HT1080 (cell line): ENCODE data around the gene TRERF1. TPM values are rescaled to one million over a fixed set of nuclear protein-coding genes. Genes with fewer than 3 reads are reported as not detected.

Experiments
- DNase-seq: peaks from one replicate; pipeline ENCODE4 v3.0.0-alpha.2; 2015; ENCODE audit warnings: low read depth
- total RNA-seq: library from RNA; depleted of rRNA; stranded (reverse); fragments of >200 nt; shearing (Covaris generic); gene quantifications from 2 replicates; pipeline ENCODE4 v1.2.3, GENCODE V29; 2014

The TRERF1 gene
- total RNA-seq, 1 experiment from 2014 or later = 11.4 TPM

GRCh38 chr6:42394881-42395620, 56.7 kb downstream of the TRERF1 start:
- no peak for DNase-seq

DNA sequence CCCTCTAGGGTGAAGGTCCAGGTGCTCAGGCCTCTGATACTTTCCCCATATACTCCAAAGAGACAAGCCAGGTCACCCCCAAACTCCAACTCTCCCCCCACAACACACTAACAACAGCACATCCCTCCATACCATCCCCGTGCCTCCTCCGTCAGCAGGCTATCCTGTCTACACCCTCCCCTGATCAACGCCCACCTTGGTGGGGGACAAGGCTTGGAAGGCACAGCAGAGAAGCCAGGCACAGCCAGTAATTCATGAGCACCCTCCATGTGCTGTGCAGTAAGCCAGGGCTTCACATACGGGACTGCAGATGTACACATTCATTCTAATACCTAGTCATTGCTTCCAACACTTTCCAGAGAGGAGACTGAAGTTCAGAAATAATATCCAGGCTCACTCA, 57.6 kb downstream of the TRERF1 start:
- DNase-seq = no peak

- no peak for DNase-seq
These were observed 58.4 kb downstream of the TRERF1 start for GRCh38 chr6:42393339-42393738.

DNA sequence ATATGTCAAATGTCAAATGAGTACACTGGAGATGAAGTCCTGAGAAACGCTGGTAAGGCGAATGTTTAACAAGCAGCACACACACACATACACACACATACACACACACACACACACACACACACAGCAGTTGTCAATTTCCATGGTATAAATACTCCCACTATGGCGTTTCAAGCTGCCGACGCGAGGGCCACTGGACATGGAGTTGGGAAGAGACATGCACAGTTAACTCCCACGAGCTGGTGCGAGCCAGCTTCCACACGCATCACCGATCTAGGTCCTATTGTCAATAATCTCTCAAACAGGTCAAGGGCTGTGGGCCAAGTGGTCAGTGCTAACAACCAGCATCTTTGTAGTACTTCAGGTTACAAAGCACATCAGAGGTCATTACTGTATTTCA, 58.9 kb downstream of the TRERF1 start:
- no peak for DNase-seq

GRCh38 chr6:42391441-42391840, 60.3 kb downstream of the TRERF1 start:
- DNase-seq = no peak

DNA sequence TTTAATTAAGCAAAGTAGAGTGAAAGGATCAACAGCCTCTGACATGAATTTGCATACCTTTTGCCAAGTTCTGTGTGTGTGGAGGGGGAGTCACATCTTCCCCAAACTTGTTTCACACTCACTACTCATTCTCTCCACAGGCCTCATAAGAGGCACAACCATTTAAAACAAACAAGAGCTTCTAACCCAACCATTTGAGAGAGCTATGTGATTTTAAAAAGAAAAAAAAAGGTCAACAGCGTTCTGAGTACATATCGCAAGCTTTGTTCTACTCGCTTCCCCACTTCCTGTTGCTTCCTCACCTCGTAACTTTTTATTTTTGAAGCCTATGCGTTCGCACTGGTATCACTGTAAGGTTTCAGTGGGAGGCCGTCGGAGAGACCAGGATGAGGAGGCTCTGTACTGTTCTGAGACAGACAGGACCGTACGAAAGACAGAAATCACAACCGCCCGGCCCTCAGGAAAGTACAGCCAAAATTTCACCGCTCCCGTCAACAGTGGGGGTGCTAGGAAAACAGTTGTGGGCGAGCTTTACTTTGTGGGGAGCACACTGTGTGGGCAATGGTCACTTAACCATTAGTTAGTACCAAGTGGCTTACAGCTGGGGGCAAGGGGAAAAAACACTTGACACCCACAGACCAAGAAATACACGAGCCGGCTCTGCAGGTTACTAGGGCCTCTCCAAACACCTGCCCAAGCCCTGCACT, 61.3 kb downstream of the TRERF1 start:
- no peak for DNase-seq

DNA sequence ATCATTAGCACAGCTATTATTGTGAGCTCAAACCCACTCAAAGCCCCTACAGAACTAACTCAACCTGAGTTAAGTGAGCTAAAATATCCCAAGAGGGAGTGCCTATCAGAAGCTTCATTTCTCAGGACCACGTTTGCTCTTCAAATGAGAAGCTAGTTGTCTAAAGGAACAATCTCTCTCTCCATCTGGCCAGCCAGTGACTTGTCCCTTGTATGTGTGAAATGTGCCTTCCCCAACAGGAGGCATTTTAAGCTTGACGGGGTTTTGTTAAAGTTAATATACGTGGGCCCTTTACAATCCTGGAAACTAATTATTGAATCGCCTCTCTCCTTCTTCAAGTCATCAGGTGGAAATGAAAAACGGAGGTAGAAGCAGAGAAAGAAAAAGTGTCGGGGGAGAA, 62.0 kb downstream of the TRERF1 start:
- no peak for DNase-seq

- no peak for DNase-seq
These were observed 63.7 kb downstream of the TRERF1 start for GRCh38 chr6:42388046-42388445.

GRCh38 chr6:42387336-42387735, 64.4 kb downstream of the TRERF1 start:
- DNase-seq = peak; percentile 17

DNA sequence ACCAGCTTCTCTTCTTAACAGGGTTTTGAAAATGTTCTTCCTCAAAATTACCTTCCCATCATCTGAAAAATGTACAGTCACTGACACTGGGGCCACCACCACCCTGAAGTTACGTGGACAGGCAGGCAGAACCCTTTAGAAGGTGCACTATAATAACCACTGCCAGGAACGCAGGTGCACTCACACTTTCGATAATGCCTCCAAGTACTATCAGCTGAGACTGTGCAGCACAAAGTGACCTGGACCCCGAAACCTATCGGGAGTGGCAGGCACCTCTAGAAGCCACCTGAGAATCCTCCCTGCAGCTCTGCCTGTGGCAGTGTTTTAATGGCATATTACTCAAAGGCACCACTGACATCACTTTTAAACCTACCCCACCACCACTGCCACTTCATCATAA, 66.4 kb downstream of the TRERF1 start:
- DNase-seq = no peak

GRCh38 chr6:42383421-42384205, 68.1 kb downstream of the TRERF1 start:
- DNase-seq = no peak

DNA sequence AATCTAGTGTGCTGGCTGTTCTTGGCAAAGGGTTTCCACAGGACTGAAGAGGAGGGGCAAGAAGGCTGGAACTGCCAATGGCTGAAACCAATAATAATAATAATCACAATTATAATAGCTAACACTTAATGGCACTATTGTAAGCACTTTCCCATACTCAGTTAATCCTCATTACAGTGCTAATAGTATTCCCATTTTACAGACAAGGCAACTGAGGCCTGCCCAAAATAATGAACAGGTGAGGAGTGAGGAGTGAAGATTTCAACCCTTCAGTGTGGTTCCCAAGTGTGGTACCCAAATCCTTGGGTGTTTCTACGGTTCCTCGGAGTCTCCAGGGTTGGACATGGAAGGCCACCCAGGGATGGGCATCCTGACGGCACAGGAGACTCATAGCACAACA, 69.9 kb downstream of the TRERF1 start:
- no peak for DNase-seq

DNA sequence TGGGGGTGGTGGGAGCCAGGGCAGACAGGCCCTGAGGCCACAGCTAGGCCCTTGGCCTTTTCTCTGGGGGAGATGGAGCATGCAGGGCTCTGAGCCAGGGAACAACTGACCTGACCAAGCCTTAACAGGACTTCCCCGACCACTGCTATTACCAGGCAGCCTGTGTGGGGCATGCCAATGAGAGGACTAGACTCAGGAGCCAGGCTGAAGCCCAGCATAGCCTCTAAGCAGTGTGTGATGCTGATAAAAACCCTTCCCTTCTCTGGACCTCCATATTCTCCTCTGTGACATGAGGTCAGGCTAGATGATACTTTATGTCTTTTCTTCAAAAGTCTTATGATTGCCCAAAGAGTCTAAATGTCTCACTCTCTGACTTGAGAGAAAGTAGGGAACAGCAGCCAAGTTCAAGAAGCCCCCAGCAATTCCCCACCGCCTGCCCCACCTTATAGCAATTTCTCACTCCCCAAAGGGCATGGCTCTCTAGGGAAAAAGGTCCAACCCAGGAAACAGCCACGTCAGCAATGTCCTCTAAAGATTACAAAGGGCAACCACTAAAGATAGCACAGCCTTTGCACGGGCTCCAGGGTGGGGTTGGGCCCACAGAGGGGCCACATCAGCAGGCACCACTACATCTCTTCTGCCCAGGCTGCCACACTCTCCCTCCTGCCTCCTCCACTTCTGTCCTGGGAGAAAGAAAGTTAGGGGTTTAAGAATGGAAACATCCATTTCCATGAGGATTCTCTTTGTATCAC, 71.3 kb downstream of the TRERF1 start:
- no peak for DNase-seq

DNA sequence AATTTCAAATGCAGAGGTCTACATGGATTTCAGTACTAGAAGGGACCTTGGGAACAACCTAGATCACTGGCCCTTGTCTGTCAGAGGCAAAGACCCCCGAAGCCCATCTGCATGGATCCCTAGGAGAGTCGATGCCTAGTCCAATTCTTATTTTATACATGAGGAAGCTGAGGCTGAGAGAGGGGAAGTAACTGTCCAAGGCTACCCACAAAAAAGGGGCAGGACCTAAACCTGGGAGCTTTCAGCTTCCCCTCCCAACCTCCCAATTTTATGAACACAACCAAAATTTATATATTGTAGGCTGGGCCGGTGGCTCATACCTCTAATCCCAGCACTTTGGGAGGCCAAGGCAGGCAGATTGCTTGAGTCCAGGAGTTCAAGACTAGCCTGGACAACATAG, 73.2 kb downstream of the TRERF1 start:
- DNase-seq = no peak

- no peak for DNase-seq
These were observed 73.6 kb downstream of the TRERF1 start for GRCh38 chr6:42378125-42378524.

- no peak for DNase-seq
These were observed 76.6 kb downstream of the TRERF1 start for GRCh38 chr6:42375007-42375635.

GRCh38 chr6:42374018-42374669, 77.6 kb downstream of the TRERF1 start:
- peak; percentile 59 for DNase-seq

DNA sequence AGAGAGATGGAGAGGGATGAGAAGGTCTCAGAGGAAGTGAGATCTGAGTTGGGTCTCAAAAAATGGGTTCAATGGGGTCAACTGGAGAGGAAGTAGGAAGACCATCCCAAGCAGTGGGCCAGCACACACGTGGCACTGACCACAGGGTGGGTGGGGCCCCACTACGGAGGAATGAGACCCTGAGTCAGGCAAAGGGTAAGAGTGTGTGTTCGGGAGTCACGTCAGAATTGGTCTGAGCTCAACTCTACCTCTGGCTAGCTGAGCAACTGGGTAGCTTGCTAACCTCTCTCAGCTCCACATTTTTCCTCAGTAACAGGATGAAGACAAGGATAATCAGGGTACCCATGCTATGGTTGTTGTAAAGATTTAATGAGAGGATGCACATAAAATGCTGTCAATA, 79.0 kb downstream of the TRERF1 start:
- no peak for DNase-seq

- DNase-seq = no peak
These were observed 81.3 kb downstream of the TRERF1 start for GRCh38 chr6:42370323-42370985.

DNA sequence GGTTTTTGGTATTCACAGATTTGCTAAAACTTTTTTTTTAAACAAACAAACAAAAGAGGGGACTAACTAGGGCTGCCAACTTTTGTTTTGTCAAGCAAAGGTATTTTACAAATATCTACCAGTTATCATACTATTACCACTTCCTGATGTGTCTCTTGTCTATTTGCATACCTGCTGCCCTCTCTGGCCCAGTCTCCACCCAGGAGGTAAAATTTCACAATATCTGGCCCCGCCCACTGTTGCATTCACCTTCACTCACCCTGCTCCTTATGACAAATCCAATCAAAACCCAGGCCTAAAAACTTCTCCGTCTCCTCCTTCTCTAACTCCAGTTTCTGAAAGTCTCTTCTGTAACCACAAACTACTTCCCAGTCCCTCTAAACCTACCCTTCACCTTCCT, 82.2 kb downstream of the TRERF1 start:
- no peak for DNase-seq
